ENCODE results near the gene KIAA0753. TPM values are rescaled to one million over a fixed set of nuclear protein-coding genes. Genes with fewer than 3 reads are reported as not detected.

KIAA0753 gene
- total RNA-seq, 1 experiment from 2014 or later, result 13.0 TPM

DNA sequence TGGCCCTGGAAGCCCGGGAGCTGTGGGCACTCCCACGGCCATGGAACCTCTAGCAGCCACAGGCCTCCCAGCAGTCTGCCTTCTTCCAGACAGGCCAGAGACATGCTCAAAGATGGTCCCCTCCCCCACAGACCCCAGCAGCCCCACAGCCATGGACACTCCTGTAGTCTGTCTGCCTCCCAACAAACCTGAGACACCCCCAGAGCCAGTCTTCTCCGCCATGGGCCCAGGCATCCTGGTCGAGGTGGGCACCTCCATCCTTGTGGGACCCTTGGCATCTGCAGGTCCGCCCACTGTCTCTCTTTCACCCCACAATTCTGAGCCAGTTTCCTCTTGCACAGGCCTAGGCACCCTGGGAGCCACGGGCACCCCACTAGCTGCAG lies 3.1 kb downstream of the KIAA0753 start:
- no peak for TF ChIP-seq TCF7L2 (IDR thresholded peaks at IDR 0.05; ENCODE audit: low read depth, low read length)
- no peak for TF ChIP-seq POLR2AphosphoS5 (IDR thresholded peaks at IDR 0.05; ENCODE audit: low read depth, low read length)
- TF ChIP-seq, protein P1, sequence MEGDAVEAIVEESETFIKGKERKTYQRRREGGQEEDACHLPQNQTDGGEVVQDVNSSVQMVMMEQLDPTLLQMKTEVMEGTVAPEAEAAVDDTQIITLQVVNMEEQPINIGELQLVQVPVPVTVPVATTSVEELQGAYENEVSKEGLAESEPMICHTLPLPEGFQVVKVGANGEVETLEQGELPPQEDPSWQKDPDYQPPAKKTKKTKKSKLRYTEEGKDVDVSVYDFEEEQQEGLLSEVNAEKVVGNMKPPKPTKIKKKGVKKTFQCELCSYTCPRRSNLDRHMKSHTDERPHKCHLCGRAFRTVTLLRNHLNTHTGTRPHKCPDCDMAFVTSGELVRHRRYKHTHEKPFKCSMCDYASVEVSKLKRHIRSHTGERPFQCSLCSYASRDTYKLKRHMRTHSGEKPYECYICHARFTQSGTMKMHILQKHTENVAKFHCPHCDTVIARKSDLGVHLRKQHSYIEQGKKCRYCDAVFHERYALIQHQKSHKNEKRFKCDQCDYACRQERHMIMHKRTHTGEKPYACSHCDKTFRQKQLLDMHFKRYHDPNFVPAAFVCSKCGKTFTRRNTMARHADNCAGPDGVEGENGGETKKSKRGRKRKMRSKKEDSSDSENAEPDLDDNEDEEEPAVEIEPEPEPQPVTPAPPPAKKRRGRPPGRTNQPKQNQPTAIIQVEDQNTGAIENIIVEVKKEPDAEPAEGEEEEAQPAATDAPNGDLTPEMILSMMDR (IDR thresholded peaks at IDR 0.05), result no peak
- TF ChIP-seq, protein P2, sequence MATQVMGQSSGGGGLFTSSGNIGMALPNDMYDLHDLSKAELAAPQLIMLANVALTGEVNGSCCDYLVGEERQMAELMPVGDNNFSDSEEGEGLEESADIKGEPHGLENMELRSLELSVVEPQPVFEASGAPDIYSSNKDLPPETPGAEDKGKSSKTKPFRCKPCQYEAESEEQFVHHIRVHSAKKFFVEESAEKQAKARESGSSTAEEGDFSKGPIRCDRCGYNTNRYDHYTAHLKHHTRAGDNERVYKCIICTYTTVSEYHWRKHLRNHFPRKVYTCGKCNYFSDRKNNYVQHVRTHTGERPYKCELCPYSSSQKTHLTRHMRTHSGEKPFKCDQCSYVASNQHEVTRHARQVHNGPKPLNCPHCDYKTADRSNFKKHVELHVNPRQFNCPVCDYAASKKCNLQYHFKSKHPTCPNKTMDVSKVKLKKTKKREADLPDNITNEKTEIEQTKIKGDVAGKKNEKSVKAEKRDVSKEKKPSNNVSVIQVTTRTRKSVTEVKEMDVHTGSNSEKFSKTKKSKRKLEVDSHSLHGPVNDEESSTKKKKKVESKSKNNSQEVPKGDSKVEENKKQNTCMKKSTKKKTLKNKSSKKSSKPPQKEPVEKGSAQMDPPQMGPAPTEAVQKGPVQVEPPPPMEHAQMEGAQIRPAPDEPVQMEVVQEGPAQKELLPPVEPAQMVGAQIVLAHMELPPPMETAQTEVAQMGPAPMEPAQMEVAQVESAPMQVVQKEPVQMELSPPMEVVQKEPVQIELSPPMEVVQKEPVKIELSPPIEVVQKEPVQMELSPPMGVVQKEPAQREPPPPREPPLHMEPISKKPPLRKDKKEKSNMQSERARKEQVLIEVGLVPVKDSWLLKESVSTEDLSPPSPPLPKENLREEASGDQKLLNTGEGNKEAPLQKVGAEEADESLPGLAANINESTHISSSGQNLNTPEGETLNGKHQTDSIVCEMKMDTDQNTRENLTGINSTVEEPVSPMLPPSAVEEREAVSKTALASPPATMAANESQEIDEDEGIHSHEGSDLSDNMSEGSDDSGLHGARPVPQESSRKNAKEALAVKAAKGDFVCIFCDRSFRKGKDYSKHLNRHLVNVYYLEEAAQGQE (IDR thresholded peaks at IDR 0.05; ENCODE audit: insufficient read depth in 1 of 2, low read depth in 2 of 2, low read length in 1 of 2), result no peak
- no peak for TF ChIP-seq SIN3A (IDR thresholded peaks at IDR 0.05; ENCODE audit: borderline replicate concordance, insufficient read depth, low read depth, low read length)
- no peak overlapping the region for H3K27ac ChIP-seq (ENCODE audit: low read length)
- H3K9me3 ChIP-seq (ENCODE audit: control insufficient read depth, insufficient read depth, low read depth, low read length), result no peaks in the 10 kb centered on the region
- DNase-seq (ENCODE audit: low read depth, low spot score), result no peak
- intact Hi-C loops (cut with micrococcal nuclease; ENCODE audit: unreplicated experiment), result no loop called here
- H3K4me1 ChIP-seq (ENCODE audit: control insufficient read depth, insufficient read depth, low read length), result peaks cover 15% of the 10 kb centered on the region
- H3K27me3 ChIP-seq (ENCODE audit: control insufficient read depth, insufficient read depth, low read length), result no peaks in the 10 kb centered on the region
- H3K36me3 ChIP-seq (ENCODE audit: control insufficient read depth, insufficient read depth, low read length), result peaks cover 24% of the 10 kb centered on the region
- ATAC-seq, result no peak
- CTCF ChIA-PET, result no interaction called here
- in situ Hi-C loops (cut with HindIII; ENCODE audit: low pct_unique_long_range_greater_than_20kb, low sequenced_read_pairs), result no loop called here
- H3K4me3 ChIP-seq (ENCODE audit: low read depth in 2 of 2, low read length in 2 of 2), result no peak overlapping the region
- BruUV-seq (replicated peaks), result no TSS peak
- POLR2A ChIA-PET, result no interaction called here

DNA sequence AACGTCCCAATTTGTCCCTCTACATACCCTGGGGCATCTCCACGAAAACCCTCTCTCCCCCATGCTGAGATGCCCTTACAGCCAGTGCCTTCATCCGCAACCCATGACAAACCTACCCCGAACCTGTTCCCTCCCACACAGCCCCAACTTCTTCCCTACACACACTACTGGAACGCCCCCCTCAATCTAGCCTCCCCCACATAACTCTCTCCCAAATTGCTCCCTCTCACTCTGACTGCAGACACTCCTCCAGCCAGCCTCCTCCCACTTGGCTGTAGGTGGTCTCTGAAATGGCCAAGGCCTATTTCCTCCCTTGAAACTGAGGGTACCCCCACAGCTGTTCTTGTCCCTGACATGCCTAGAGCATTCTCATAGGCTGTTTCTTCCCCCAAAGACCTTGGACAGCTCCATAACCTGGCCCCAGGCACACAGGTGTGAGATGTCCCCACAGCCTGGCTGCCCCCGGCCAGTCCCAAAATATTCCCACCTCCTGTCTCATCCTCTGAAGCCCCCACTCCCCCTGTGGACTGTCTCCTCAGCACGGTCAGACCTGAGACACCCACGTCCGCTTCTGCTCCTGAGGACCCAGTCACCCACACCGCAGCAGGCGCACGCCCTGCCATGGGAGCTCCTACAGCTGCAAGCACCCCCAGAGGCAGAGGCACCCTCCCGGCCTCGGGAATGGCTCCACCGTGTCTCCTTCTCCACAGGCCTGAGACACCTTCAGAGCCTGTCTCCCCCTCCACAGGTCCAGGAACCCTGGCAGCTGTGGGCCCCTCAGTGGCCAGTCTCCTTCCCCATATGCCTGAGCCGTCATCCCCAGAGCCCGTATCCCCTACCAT lies 3.7 kb downstream of the KIAA0753 start:
- H3K27ac ChIP-seq (ENCODE audit: low read length), result no peak overlapping the region
- ATAC-seq (no peak), DNase-seq (ENCODE audit: low read depth, low spot score) (no peak)
- intact Hi-C loops (cut with micrococcal nuclease; ENCODE audit: unreplicated experiment), result no loop called here
- no peaks in the 10 kb centered on the region for H3K27me3 ChIP-seq (ENCODE audit: control insufficient read depth, insufficient read depth, low read length)
- no peak overlapping the region for H3K4me3 ChIP-seq (ENCODE audit: low read depth in 2 of 2, low read length in 2 of 2)
- peaks cover 19% of the 10 kb centered on the region for H3K36me3 ChIP-seq (ENCODE audit: control insufficient read depth, insufficient read depth, low read length)
- POLR2A ChIA-PET, result no interaction called here
- no TSS peak for BruUV-seq (replicated peaks)
- peaks cover 9% of the 10 kb centered on the region for H3K4me1 ChIP-seq (ENCODE audit: control insufficient read depth, insufficient read depth, low read length)
- CTCF ChIA-PET, result no interaction called here
- H3K9me3 ChIP-seq (ENCODE audit: control insufficient read depth, insufficient read depth, low read depth, low read length), result no peaks in the 10 kb centered on the region
- TF ChIP-seq SIN3A (IDR thresholded peaks at IDR 0.05; ENCODE audit: borderline replicate concordance, insufficient read depth, low read depth, low read length), result no peak
- TF ChIP-seq, protein P2 (IDR thresholded peaks at IDR 0.05; ENCODE audit: insufficient read depth in 1 of 2, low read depth in 2 of 2, low read length in 1 of 2), result peak; percentile 42 to 53; a peak in 2 of 4 replicates
- TF ChIP-seq POLR2AphosphoS5 (IDR thresholded peaks at IDR 0.05; ENCODE audit: low read depth, low read length), result no peak
- in situ Hi-C loops (cut with HindIII; ENCODE audit: low pct_unique_long_range_greater_than_20kb, low sequenced_read_pairs), result no loop called here

All from Panc1 (cell line).